AG10803 (cell line): ENCODE data around the gene GAD1.

Source experiments
- DNase-seq: peaks from one replicate; pipeline ENCODE4 v3.0.0; 2010; ENCODE audit warnings: low read depth
- H3K4me3 ChIP-seq: 2 replicates; pipeline ENCODE4 v1.5.1; 2011; ENCODE audit warnings: mild to moderate bottlenecking, low read length, control low read depth
- CTCF ChIP-seq: conservative IDR thresholded peaks from 2 replicates; pipeline ENCODE4 v1.5.1; 2011; ENCODE audit warnings: mild to moderate bottlenecking, low read length, control low read depth, inconsistent platforms

The GAD1 gene

GRCh38 chr2:170891893-170892292 lies 75.2 kb downstream of the GAD1 start:
- no peak overlapping the region for H3K4me3 ChIP-seq
- no peak for DNase-seq
- no peak for TF ChIP-seq CTCF

- no peak for DNase-seq
These were observed 75.8 kb downstream of the GAD1 start for GRCh38 chr2:170892391-170892951.

GRCh38 chr2:170895023-170895757 lies 78.5 kb downstream of the GAD1 start:
- DNase-seq = peak; percentile 40
- no peak overlapping the region for H3K4me3 ChIP-seq
- TF ChIP-seq CTCF = no peak

More at GRCh38 chr2:170892391-170892951, 75.8 kb downstream of the GAD1 start:
- TF ChIP-seq CTCF = no peak
- H3K4me3 ChIP-seq = no peak overlapping the region

GRCh38 chr2:170896622-170897021 lies 79.9 kb downstream of the GAD1 start:
- no peak overlapping the region for H3K4me3 ChIP-seq
- no peak for TF ChIP-seq CTCF
- no peak for DNase-seq

GRCh38 chr2:170897108-170897507 lies 80.4 kb downstream of the GAD1 start:
- DNase-seq = no peak
- TF ChIP-seq CTCF = no peak
- H3K4me3 ChIP-seq = no peak overlapping the region

- DNase-seq = no peak
- TF ChIP-seq CTCF = no peak
- H3K4me3 ChIP-seq = no peak overlapping the region
These were observed 89.2 kb downstream of the GAD1 start for GRCh38 chr2:170905864-170906263.
